Tibial artery (tissue), 4 donors: ENCODE data around the gene INPP5B.

Source experiments
- DNase-seq, 2 donors: peaks; one replicate each; pipeline ENCODE4 v3.0.0-alpha.2; 2019
- H3K27ac ChIP-seq, 2 donors: fragments of 200-600 bp; sonication (generic) in 1 of 2; 1 replicate in 1 of 2; 2 replicates in 1 of 2; pipeline ENCODE4 v1.5.1; 2018 to 2019; ENCODE audit warnings: mild to moderate bottlenecking in 1 of 2
- H3K27me3 ChIP-seq, 2 donors: fragments of 200-600 bp; sonication (generic) in 1 of 2; one replicate each; pipeline versions ENCODE4 v1.5.1 to v1.6.0; 2016 to 2019
- H3K36me3 ChIP-seq, 3 donors: fragments of 200-600 bp; sonication (generic) in 2 of 3; one replicate each; pipeline ENCODE4 v1.5.1; 2016 to 2019; ENCODE audit warnings: mild to moderate bottlenecking in 2 of 3
- H3K4me1 ChIP-seq, 4 donors: fragments of 200-600 bp; sonication (generic) in 2 of 4; 1 replicate in 3 of 4; 2 replicates in 1 of 4; pipeline ENCODE4 v1.5.1; 2016 to 2019
- H3K4me3 ChIP-seq, 2 donors: fragments of 200-600 bp; sonication (generic) in 1 of 2; 1 replicate in 1 of 2; 2 replicates in 1 of 2; pipeline ENCODE4 v1.5.1; 2018 to 2019; ENCODE audit warnings: mild to moderate bottlenecking in 2 of 2
- H3K9me3 ChIP-seq, 3 donors: fragments of 200-600 bp; sonication (generic) in 1 of 3; one replicate each; pipeline ENCODE4 v1.5.1; 2016 to 2019
- intact Hi-C: fragments of 100-400 bp; cut with DNase I; formaldehyde crosslinking; loops from one replicate; pipeline ENCODE4 v1.15.0; 2023; ENCODE audit warnings: low total_unique reads
- TF ChIP-seq, protein P1 (sequence below), 2 experiments: fragments of 200-600 bp in 1 of 2; fragments of 450-650 bp in 1 of 2; IDR thresholded peaks; one replicate each; pipeline ENCODE4 v1.5.1; 2017 to 2019; ENCODE audit warnings: antibody characterized with exemption in 2 of 2, mild to moderate bottlenecking in 1 of 2, moderate library complexity in 1 of 2

The INPP5B gene

DNA sequence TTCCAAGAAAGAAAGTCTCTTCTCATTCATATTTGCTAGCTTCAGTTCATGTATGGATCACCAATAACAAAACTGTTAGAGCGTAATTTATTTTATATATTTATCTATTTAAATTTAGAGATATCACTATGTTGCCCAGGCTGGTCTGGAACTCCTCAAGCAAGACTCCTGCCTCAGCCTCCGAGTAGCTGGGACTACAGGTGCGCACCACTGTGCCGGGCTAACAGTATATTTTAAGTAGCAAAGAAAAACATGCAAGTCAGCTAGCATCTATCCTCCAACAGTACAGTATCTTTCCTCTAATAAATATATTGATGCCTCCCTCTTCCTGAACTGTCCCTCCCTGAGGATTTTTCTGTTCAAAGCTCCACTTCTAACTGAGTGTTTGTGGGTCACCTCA, 21.5 kb downstream of the INPP5B start:
- no peak for DNase-seq
- TF ChIP-seq, protein P1, sequence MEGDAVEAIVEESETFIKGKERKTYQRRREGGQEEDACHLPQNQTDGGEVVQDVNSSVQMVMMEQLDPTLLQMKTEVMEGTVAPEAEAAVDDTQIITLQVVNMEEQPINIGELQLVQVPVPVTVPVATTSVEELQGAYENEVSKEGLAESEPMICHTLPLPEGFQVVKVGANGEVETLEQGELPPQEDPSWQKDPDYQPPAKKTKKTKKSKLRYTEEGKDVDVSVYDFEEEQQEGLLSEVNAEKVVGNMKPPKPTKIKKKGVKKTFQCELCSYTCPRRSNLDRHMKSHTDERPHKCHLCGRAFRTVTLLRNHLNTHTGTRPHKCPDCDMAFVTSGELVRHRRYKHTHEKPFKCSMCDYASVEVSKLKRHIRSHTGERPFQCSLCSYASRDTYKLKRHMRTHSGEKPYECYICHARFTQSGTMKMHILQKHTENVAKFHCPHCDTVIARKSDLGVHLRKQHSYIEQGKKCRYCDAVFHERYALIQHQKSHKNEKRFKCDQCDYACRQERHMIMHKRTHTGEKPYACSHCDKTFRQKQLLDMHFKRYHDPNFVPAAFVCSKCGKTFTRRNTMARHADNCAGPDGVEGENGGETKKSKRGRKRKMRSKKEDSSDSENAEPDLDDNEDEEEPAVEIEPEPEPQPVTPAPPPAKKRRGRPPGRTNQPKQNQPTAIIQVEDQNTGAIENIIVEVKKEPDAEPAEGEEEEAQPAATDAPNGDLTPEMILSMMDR (IDR thresholded peaks at IDR 0.05): no peak
- intact Hi-C loops: no loop called here
- Histone ChIP-seq H3K9me3 (no peaks in the 10 kb centered on the region), H3K4me1 (peaks cover 0 to 37% (median 14%) of the 10 kb centered on the region in 4 donors), H3K27ac (peak overlapping the region; percentile 27 to 67), H3K36me3 (peaks cover 0 to 13% (median 9%) of the 10 kb centered on the region in 3 donors), H3K27me3 (no peaks in the 10 kb centered on the region), H3K4me3 (no peak overlapping the region)

DNA sequence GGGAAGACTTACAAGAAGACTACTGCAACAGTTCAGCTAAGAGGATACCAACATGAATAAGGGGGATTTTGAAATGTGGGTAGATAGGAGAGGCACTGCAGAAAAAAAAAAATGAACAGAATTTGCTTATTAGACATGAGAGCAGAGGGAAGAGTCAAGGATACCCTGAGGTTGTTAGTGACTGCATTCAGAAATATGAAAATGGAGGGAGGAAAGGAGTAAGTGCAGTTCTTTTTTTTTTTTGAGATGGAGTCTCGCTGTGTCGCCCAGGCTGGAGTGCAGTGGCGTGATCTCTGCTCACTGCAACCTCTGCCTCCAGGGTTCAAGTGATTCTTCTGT, 23.3 kb downstream of the INPP5B start:
- intact Hi-C loops: no loop called here
- Histone ChIP-seq H3K4me1 (peaks cover 0 to 48% (median 17%) of the 10 kb centered on the region in 4 donors), H3K27me3 (no peaks in the 10 kb centered on the region), H3K36me3 (peaks cover 0 to 13% (median 9%) of the 10 kb centered on the region in 3 donors), H3K4me3 (no peak overlapping the region), H3K9me3 (no peaks in the 10 kb centered on the region), H3K27ac (no peak overlapping the region)
- DNase-seq: no peak
- TF ChIP-seq, protein P1 (IDR thresholded peaks at IDR 0.05): no peak

DNA sequence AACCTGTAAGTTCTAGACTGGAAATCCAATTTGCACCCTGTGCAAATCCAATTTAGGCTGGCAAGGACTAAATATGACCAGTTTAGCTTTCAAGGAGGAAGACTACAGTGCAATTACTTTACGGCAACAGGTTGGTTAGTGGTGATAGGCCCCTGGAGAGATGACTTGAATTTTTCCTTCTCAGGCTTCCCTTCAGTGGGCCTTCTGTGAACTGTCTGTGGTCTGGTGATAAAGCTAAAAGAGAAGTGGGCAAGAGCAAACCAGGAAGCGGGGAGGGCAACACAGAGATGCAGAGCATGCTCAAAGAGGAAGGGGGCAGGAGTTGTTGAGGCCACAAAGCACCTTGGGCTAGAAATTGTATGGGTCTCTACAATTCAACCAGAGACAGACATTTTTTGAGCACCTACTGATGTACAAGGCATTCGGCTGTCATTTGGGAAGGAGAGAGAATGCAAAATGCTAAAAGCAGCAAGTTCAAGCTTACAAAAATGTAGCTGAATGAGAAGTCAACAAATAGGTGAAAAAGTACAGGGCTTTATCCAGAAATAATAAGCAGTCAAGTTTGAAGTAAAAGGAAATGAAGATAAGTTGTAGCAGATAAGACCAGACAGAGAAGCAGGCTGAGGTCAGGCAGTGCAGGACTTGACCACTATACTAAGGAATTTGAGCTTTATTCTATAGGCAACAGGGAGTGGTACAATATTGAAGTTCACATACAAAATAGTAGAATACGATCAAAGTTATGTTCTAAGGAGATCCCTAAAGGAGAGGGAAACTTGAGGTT, 23.9 kb downstream of the INPP5B start:
- H3K9me3 ChIP-seq: no peaks in the 10 kb centered on the region
- TF ChIP-seq, protein P1 (IDR thresholded peaks at IDR 0.05): no peak
- no peak overlapping the region for H3K27ac ChIP-seq
- H3K36me3 ChIP-seq: peaks cover 0 to 13% (median 9%) of the 10 kb centered on the region in 3 donors
- intact Hi-C loops: no loop called here
- peaks cover 0 to 50% (median 17%) of the 10 kb centered on the region in 4 donors for H3K4me1 ChIP-seq
- H3K4me3 ChIP-seq: no peak overlapping the region
- DNase-seq: no peak
- no peaks in the 10 kb centered on the region for H3K27me3 ChIP-seq

DNA sequence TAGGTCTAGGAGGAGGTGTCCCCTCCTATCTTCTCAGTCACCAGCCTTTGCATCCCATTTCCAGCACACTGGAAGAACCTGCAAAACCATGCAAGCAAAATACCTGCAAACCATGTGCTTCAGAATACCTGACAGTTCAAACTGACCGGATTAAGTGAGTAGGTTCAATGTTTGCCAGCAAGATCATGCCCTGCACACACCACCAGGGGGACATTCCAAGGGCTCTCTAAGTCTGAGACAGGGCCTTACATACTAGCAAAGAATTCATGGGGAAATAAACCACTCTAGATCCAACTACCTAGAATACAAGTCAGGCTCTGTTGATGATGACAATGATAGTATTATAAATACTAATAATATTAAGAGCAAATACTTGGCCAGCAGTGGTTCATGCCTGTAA, 27.6 kb downstream of the INPP5B start:
- Histone ChIP-seq H3K27ac (no peak overlapping the region), H3K36me3 (peaks cover 0 to 13% (median 9%) of the 10 kb centered on the region in 3 donors), H3K4me1 (peaks cover 0 to 52% (median 24%) of the 10 kb centered on the region in 4 donors), H3K27me3 (no peaks in the 10 kb centered on the region), H3K9me3 (no peaks in the 10 kb centered on the region), H3K4me3 (no peak overlapping the region)
- intact Hi-C loops: no loop called here
- no peak for DNase-seq
- TF ChIP-seq, protein P1 (IDR thresholded peaks at IDR 0.05): no peak

DNA sequence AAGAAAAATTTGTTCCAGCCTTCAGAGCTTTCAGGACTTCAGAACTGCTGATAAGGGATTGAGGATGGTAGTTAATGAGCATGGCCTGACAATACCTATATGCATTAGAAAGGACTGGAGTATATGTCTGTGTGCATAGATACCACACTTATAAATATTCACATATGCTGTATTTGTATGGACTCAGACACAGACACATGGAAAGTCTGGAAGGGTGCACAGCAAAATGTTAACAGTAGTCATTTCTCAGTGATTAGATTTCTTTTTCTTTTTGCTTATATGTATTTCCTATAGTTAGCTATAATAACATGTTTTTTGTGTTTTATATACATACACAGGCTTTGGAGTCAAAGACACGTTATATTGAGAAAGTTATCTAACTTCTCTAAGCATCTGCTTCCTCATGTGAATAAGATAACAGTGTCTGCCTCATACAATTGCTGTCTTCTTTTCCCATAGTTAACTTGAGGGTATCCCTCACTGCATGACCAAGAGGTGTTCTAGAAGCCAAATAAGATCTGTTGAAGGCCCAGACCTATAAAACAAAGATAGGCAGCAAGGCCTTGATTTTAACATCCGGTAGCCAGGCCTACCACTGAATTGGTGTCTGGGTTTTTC, 31.3 kb downstream of the INPP5B start:
- Histone ChIP-seq H3K4me3 (no peak overlapping the region), H3K27ac (peak overlapping the region; percentile 61 to 63), H3K27me3 (no peaks in the 10 kb centered on the region), H3K9me3 (no peaks in the 10 kb centered on the region), H3K4me1 (peaks cover 0 to 55% (median 25%) of the 10 kb centered on the region in 4 donors), H3K36me3 (peaks cover 0 to 5% (median 0%) of the 10 kb centered on the region in 3 donors)
- no peak for DNase-seq
- intact Hi-C loops: no loop called here
- TF ChIP-seq, protein P1 (IDR thresholded peaks at IDR 0.05): no peak
